NOMO-1 treated with DMSO at 0.1 percent for 48 hours (cell line): ENCODE data around the gene KIR2DL3.
"Not testable (repeated sequence)": the region's sequence is repeated elsewhere in the genome, so short reads cannot be mapped to it uniquely, and the experiment has no call there.

ENCODE experiments used
- DNase-seq: peaks from one replicate; lab custom pipeline; 2025; ENCODE audit not compliant: unreplicated experiment; lab: John Stamatoyannopoulos, UW

The KIR2DL3 gene

GRCh38 chr19:54741950-54742349 lies 3.6 kb downstream of the KIR2DL3 start:
- DNase-seq = not testable (repeated sequence)

DNA sequence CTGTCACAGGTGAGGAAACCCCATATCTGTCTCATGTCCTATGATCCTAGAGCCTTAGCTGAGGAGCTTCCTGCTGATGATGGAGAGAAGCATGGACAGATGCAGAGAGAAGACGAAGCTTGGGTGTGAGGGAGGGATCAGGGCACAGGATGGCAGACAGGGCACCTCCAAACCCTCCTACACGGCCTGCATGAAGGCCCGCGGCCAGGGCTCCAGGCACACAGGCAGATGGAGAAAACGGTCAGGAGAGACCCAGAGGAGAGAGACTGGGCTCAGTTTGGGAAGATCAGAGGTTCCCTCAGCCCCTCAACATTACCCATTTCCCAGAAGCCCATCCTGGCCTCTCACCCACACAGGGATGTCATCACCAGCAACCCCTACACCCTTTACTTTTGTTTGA lies 5.8 kb downstream of the KIR2DL3 start:
- not testable (repeated sequence) for DNase-seq

DNA sequence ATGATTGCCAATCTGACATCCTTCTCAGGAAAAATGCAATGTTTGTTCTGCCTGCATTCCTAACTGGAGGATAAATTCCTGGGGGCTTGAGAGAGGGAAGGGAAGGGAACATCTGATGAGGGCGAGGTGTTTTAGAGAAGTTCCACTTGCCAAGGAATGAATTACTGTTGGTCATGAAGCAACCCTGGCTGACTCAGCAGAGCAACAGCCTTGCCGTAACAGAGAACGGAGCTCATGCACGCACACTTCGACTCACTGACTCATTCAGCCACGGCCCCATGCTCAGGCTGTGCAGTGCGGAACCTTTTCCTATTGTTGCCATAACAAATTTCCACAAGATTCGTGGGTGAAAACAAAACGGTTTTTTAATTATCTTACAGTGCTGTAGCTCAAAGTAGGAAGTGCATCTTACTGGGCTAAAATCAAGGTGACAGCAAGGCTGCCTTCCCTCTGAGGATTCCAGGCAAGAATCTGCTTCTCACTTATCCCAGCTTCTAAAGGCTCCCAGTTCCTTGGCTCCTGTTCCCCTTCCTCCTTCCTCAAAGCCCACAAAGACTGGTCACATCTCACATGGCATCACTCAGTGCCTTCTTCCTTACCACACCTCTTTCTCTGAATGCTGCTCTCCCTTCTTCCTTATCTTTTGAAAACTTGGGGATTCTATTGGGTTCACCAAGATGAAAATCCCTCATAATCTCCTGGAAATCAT lies 9.5 kb downstream of the KIR2DL3 start:
- DNase-seq = peak; percentile 91

GRCh38 chr19:54750276-54750675 lies 12.0 kb downstream of the KIR2DL3 start:
- DNase-seq = peak; percentile 4

GRCh38 chr19:54756204-54757110 lies 18.1 kb downstream of the KIR2DL3 start:
- DNase-seq = not testable (repeated sequence)

- DNase-seq = peak; percentile 4
Measured at GRCh38 chr19:54758577-54758976, 20.3 kb downstream of the KIR2DL3 start.

GRCh38 chr19:54764219-54764618 lies 25.9 kb downstream of the KIR2DL3 start:
- DNase-seq = peak; percentile 91

- not testable (repeated sequence) for DNase-seq
Measured at GRCh38 chr19:54766464-54766863, 28.2 kb downstream of the KIR2DL3 start.

DNA sequence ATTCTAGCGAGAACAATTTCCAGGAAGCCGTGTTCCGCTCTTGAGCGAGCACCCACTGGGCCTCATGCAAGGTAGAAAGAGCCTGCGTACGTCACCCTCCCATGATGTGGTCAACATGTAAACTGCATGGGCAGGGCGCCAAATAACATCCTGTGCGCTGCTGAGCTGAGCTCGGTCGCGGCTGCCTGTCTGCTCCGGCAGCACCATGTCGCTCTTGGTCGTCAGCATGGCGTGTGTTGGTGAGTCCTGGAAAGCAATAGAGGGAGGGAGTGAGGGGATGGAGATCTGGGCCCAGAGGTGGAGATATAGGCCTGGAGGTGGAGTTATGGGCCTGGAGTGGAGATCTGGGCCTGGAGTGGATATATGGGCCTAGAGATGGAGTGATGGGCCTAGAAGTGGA lies 31.3 kb downstream of the KIR2DL3 start, which contains the start of gene KIR2DL1:
KIR2DL1 (plus strand) TSS at position 148 of the 400 bp plus-strand sequence; CDS start at position 206, 58 bp downstream.
- DNase-seq = not testable (repeated sequence)

- not testable (repeated sequence) for DNase-seq
Measured at GRCh38 chr19:54770511-54770910, 32.2 kb downstream of the KIR2DL3 start.

DNA sequence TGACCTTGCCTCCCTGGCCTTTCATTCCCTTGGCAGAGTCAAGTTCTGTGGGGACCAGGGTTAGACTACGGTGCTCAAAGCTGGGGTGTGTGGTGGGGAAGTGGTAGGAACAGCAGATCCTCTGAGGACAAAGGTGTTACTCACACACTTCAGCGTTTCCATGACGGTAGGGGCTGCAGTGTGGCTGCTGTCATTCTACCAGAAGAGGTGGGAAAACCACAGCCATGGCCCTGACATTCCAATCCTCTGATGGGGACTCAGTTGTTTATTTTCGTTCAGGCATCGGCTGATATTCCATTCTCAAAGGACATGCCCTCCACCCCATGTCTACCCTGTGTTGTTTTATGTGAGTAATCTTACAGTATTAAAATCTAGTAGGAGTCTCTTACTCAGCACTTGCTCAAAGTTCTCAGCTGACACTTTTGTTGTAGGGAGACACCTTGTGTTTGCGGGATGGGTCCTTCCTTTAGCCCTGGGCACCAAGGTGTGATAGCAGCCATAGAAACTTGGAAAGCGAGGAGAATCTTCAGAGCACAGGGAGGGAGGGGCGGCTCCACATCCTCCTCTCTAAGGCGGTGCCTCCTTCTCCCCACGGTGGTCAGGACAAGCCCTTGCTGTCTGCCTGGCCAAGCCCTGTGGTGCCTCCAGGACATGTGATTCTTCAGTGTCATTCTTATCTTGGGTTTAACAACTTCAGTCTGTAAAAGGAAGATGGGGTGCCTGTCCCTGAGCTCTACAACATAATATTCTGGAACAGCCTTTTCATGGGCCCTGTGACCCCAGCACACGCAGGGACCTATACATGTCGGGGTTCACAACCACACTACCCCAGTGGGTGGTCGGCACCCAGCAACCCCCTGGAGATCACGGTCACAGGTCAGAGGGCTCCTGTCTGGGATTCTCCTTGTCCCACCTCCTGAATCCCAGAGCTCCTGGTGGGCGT lies 33.0 kb downstream of the KIR2DL3 start:
- not testable (repeated sequence) for DNase-seq

DNA sequence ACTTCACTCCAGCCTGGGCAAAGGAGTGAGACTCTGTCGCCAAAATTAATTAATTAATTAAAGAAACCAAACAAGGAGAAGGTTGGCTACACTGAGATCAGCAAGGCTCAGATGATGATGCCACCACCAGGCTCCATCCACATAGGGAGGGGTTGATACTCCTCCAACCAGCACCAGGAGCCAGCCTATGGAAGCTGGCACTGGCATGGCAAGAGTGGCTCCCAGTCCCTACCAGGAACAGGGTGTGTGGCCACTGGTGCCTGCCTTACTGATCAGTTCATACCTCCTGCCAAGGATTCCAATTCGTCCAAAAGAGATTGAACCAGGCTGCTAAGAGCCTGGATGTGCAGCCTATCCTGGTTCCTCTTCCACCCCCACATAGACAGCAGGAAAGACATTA lies 34.4 kb downstream of the KIR2DL3 start:
- DNase-seq = not testable (repeated sequence)

GRCh38 chr19:54775095-54775815 lies 36.9 kb downstream of the KIR2DL3 start:
- DNase-seq = not testable (repeated sequence)

DNA sequence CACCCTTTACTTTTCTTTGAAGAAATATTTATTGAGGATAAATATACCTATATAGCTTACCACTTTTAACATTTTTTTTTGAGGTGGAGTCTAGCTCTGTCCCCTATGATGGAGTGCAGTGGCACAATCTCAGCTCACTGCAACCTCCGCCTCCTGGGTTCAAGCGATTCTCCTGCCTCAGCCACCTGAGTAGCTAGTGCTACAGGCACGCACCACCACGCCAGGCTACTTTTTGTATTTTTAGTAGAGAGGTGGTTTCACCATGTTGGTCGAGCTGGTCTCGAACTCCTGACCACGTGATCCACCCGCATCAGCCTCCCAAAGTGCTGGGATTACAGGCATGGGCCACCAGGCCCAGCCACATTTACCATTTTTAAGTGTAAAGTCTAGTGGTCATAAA lies 37.5 kb downstream of the KIR2DL3 start:
- not testable (repeated sequence) for DNase-seq

DNA sequence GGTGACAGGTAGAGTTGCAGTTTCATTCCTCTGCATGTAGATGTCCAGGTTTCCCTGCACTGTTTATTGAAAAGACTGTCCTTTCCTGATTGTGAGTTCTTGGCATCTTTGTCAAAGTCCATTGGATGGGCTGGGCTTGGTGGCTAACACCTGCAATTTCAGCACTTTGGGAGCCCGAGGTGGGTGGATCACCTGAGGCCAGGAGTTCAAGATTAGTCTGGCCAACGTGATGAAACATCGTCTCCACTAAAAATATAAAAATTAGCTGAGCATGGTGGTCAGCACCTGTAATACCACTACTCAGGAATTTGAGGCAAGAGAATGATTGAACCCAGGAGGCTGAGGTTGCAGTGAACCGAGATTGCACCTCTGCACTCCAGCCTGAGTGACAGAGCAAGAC lies 39.5 kb downstream of the KIR2DL3 start:
- DNase-seq = not testable (repeated sequence)

DNA sequence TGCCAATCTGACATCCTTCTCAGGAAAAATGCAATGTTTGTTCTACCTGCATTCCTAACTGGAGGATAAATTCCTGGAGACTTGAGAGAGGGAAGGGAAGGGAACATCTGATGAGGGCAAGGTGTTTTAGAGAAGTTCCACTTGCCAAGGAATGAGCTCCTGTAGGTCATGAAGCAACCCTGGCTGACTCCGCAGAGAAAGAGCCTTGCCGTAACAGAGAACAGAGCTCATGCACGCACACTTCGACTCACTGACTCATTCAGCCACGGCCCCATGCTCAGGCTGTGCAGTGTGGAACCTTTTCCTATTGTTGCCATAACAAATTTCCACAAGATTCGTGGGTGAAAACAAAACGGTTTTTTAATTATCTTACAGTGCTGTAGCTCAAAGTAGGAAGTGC lies 40.6 kb downstream of the KIR2DL3 start:
- peak; percentile 71 for DNase-seq

DNA sequence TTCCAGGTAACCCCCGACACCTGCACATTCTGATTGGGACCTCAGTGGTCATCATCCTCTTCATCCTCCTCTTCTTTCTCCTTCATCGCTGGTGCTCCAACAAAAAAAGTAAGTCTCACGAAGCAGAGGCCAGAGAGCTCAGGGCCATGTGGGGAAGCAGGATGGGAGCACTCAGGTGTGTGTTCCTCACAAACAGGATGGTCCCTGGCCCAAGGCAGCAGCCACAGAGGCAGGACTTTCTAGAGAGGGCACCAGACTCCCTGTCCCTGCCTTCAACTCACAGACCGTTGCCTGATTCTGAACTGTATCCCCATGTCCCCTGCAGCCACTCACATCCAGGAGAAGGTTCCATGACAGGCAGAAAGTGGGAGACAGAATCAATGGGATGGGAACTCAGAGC lies 44.6 kb downstream of the KIR2DL3 start:
- DNase-seq = not testable (repeated sequence)

DNA sequence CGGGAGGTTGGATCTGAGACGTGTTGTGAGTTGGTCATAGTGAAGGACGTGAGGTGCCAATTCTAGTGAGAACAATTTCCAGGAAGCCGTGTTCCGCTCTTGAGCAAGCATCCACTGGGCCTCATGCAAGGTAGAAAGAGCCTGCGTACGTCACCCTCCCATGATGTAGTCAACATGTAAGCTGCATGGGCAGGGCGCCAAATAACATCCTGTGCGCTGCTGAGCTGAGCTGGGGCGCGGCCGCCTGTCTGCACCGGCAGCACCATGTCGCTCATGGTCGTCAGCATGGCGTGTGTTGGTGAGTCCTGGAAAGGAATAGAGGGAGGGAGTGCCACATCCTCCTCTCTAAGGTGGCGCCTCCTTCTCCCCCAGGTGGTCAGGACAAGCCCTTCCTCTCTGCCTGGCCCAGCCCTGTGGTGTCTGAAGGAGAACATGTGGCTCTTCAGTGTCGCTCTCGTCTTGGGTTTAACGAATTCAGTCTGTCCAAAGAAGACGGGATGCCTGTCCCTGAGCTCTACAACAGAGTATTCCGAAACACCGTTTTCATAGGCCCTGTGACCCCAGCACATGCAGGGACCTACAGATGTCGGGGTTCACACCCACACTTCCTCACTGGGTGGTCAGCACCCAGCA lies 47.9 kb downstream of the KIR2DL3 start:
- DNase-seq = not testable (repeated sequence)

- peak; percentile 65 for DNase-seq
Measured at GRCh38 chr19:54788154-54788553, 49.8 kb downstream of the KIR2DL3 start.

GRCh38 chr19:54790711-54791110 lies 52.4 kb downstream of the KIR2DL3 start:
- no peak for DNase-seq
